Measurements from ENCODE around the gene CES3.

CES3 gene, protein sequence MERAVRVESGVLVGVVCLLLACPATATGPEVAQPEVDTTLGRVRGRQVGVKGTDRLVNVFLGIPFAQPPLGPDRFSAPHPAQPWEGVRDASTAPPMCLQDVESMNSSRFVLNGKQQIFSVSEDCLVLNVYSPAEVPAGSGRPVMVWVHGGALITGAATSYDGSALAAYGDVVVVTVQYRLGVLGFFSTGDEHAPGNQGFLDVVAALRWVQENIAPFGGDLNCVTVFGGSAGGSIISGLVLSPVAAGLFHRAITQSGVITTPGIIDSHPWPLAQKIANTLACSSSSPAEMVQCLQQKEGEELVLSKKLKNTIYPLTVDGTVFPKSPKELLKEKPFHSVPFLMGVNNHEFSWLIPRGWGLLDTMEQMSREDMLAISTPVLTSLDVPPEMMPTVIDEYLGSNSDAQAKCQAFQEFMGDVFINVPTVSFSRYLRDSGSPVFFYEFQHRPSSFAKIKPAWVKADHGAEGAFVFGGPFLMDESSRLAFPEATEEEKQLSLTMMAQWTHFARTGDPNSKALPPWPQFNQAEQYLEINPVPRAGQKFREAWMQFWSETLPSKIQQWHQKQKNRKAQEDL

DNA sequence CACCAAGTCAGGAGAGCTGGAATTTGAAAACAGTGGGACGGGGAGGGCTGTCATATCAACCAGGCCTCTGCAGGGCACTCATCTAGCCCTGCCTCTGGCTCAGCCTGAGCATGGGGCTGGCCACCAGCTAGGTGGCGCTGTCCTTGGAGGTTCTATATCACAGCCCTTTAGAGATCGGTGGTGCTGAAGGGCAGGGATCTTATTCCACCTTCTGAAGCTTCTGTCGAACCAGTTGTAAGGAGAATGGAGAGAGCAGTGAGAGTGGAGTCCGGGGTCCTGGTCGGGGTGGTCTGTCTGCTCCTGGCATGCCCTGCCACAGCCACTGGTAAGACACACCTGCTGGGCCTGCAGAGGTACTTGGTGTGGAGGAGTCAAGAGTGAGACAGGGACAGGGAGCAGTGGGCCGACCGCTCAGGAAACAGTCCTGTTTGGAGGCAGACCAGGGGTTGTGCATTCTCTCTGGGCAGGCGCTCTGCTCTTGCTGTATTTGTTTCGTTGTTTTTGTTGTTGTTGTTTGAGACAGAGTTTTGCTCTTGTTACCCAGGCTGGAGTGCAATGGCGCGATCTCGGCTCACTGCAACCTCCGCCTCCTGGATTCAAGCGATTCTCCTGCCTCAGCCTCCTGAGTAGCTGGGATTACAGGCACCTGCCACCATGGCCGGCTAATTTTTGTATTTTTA lies at the start of gene CES3:
TSS of gene CES3 (plus strand) at position 202 of the 680 bp plus-strand sequence. CDS start at position 244, 42 bp downstream.
- TF ChIP-seq EZH2phosphoT487 (conservative IDR thresholded peaks at IDR 0.05; ENCODE audit: low read length), result no peak
- TF ChIP-seq CTCF (IDR thresholded peaks at IDR 0.05; ENCODE audit: insufficient read depth, low read length, poor library complexity, severe bottlenecking), result peak; percentile 92
- peak within 1 kb of the TSS; percentile 72 for H3K4me2 ChIP-seq (ENCODE audit: low read depth, low read length, poor library complexity, severe bottlenecking)
- H4K20me1 ChIP-seq (ENCODE audit: low read depth, low read length), result no peaks in the 10 kb centered on the region
- no peaks in the 10 kb centered on the region for H3K9me2 ChIP-seq (replicated peaks; ENCODE audit: insufficient read depth, low read length)
- H3K79me2 ChIP-seq (ENCODE audit: insufficient read depth, low read length), result no peaks in the 10 kb centered on the region
- H3F3A ChIP-seq (ENCODE audit: insufficient read depth), result no peaks in the 10 kb centered on the region
- peak within 1 kb of the TSS; percentile 52; the same call in 1 of the 2 replicates for H3K9ac ChIP-seq (ENCODE audit: low read length)
- peak within 1 kb of the TSS; percentile 81 for H2AFZ ChIP-seq (ENCODE audit: low read depth, low read length, severe bottlenecking)
- peak within 1 kb of the TSS; percentile 61 for H3K4me3 ChIP-seq (ENCODE audit: insufficient read depth, low read length, poor library complexity, severe bottlenecking)
- H3K27ac ChIP-seq (ENCODE audit: low read depth, low read length), result no peak within 1 kb of the TSS
- no peaks in the 10 kb centered on the region for H3K36me3 ChIP-seq (ENCODE audit: low read length)
- H3K27me3 ChIP-seq (ENCODE audit: low read length), result no peaks in the 10 kb centered on the region
- H3K9me3 ChIP-seq (ENCODE audit: insufficient read depth, low read length), result no peaks in the 10 kb centered on the region

DNA sequence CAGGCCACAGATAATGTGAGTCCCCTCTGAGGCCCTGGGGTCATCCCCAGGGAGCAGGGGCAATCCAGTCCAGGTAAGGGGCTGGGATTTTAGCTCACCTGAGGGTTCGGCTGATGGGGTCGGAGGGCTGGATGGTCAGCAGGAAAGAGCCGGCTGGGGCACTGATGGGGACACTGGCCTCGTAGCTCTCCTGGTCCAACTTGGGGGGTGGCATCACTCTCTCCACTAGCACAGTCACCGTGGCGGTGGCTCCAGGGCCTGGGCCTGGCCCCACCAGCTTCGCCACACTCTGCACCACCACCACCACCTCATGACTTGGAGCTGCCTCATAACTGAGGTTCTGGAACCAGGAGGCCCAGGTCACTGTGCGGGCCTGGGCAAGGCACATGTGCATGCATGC lies 49.3 kb upstream of the CES3 start:
- TF ChIP-seq CTCF (IDR thresholded peaks at IDR 0.05; ENCODE audit: insufficient read depth, low read length, poor library complexity, severe bottlenecking), result no peak
- no peak for TF ChIP-seq EZH2phosphoT487 (conservative IDR thresholded peaks at IDR 0.05; ENCODE audit: low read length)
- Histone ChIP-seq H3K9me3 (ENCODE audit: insufficient read depth, low read length) (no peaks in the 10 kb centered on the region), H3K9me2 (replicated peaks; ENCODE audit: insufficient read depth, low read length) (no peaks in the 10 kb centered on the region), H3K27me3 (ENCODE audit: low read length) (0 out of 2 replicates have a peak, but pooled peaks cover 2% of the 10 kb centered on the region), H3F3A (ENCODE audit: insufficient read depth) (no peaks in the 10 kb centered on the region), H3K79me2 (ENCODE audit: insufficient read depth, low read length) (no peaks in the 10 kb centered on the region), H3K9ac (ENCODE audit: low read length) (no peak overlapping the region), H2AFZ (ENCODE audit: low read depth, low read length, severe bottlenecking) (no peak overlapping the region), H4K20me1 (ENCODE audit: low read depth, low read length) (no peaks in the 10 kb centered on the region), H3K27ac (ENCODE audit: low read depth, low read length) (no peak overlapping the region), H3K4me3 (ENCODE audit: insufficient read depth, low read length, poor library complexity, severe bottlenecking) (no peak overlapping the region), H3K36me3 (ENCODE audit: low read length) (no peaks in the 10 kb centered on the region), H3K4me2 (ENCODE audit: low read depth, low read length, poor library complexity, severe bottlenecking) (no peak overlapping the region)

GRCh38 chr16:66913081-66913480 lies 48.0 kb upstream of the CES3 start:
- Histone ChIP-seq H2AFZ (ENCODE audit: low read depth, low read length, severe bottlenecking) (no peak overlapping the region), H3K9me3 (ENCODE audit: insufficient read depth, low read length) (no peaks in the 10 kb centered on the region), H3K9ac (ENCODE audit: low read length) (no peak overlapping the region), H3K27ac (ENCODE audit: low read depth, low read length) (no peak overlapping the region), H4K20me1 (ENCODE audit: low read depth, low read length) (no peaks in the 10 kb centered on the region), H3F3A (ENCODE audit: insufficient read depth) (no peaks in the 10 kb centered on the region), H3K27me3 (ENCODE audit: low read length) (0 out of 2 replicates have a peak, but pooled peaks cover 2% of the 10 kb centered on the region), H3K36me3 (ENCODE audit: low read length) (no peaks in the 10 kb centered on the region), H3K4me3 (ENCODE audit: insufficient read depth, low read length, poor library complexity, severe bottlenecking) (no peak overlapping the region), H3K4me2 (ENCODE audit: low read depth, low read length, poor library complexity, severe bottlenecking) (no peak overlapping the region), H3K79me2 (ENCODE audit: insufficient read depth, low read length) (no peaks in the 10 kb centered on the region), H3K9me2 (replicated peaks; ENCODE audit: insufficient read depth, low read length) (no peaks in the 10 kb centered on the region)
- no peak for TF ChIP-seq CTCF (IDR thresholded peaks at IDR 0.05; ENCODE audit: insufficient read depth, low read length, poor library complexity, severe bottlenecking)
- TF ChIP-seq EZH2phosphoT487 (conservative IDR thresholded peaks at IDR 0.05; ENCODE audit: low read length), result no peak
